HG02798 (cell line): ENCODE results near the gene COX7B2.

ENCODE experiments used
- ATAC-seq: cut with Tn5 transposase; IDR thresholded peaks from one replicate; pipeline ENCODE4 v1.9.1; 2021; ENCODE audit warnings: mild to moderate bottlenecking; ENCODE audit not compliant: unreplicated experiment, poor library complexity

The COX7B2 gene

DNA sequence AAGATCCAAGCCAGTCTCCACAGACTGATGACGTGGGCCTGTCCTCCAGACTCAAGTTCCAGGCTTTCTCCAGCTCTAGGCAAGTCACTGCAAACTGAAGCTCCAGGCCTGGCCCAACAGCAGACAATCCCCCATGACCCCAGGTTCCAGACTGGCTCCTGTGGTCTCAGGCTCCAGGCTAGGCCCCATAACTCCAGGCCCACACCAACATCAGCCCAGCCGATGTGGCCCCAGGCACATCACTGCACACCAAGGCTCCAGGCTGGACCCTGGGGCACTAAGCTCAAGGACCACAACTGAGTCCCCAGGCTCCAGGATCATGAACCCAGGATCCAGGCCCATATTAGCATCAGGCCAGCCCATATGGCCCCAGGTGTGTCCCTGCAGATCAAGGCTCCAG is 143.6 kb downstream of the COX7B2 start:
- no peak for ATAC-seq

DNA sequence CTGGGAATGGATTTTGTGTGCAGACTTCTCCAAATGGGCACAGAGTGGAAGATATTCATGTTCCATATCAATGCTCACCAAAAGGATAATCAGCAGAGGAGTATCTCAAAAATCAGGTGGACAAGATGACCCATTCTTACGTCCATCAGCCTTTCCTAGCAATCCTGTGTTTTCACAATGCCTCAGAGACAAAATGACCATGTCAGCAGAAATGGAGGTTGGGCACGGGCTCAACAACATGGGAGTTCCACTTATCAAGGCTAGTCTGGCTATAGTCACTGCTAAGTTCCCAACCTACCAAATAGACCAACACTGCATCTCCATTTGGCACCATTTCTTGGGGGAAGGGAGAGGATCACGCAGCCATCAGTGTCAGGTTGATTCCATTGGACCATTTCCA is 179.0 kb downstream of the COX7B2 start:
- ATAC-seq, result no peak

DNA sequence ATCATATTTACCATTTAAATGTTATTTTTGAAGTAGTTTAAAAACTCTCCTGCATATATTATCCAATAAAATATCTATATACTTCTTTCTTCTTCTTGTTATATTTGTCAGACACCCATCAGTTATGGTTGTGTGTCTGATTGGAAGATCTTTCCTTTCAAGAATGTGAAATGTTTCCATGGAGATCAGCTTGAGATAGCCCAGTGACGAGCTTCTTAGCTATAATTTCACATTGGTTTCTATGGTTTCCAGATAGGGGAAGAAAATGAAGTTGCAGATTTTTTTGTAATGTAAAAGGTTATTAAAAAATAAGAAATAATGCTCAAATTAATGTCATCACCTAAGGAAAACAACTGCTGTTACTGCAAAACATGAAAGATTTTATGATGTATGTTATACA is 189.0 kb downstream of the COX7B2 start:
- ATAC-seq, result no peak

DNA sequence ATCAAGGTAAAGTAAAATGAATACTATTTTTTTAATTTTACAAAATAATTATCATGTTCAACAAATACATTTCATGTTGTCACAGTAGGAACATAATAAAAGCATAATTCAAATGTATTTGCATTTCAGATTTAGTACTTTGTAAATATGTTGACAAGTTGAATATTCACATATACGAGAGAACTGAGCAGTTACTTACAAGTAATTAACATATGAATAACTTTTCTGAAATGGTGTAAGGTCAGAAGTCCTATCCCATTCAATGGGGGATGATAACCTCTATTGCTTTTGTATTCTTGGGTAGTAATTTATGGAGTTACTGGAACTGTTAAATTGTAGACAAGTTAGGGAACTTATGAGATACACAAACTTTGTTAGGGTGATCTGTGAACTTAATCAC is 191.1 kb downstream of the COX7B2 start:
- no peak for ATAC-seq

DNA sequence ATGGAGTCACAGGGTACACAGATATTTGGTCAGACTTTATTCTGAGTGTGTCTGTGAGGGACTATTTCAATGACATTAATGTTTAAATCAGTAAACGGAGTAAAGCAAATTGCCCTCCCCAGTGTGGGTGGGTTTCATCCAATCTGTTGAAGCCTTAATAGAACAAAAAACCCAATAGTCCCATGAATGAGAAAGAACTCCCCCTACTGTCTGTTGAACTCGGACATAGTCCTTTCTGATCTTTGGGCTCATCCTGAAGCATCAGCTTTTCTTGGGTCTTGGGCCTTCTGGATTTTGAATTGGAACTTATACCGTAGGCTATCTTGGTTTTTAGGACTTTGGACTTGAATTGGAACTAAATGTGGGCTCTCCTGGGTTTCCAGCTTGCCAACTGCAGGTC is 193.6 kb downstream of the COX7B2 start:
- no peak for ATAC-seq

DNA sequence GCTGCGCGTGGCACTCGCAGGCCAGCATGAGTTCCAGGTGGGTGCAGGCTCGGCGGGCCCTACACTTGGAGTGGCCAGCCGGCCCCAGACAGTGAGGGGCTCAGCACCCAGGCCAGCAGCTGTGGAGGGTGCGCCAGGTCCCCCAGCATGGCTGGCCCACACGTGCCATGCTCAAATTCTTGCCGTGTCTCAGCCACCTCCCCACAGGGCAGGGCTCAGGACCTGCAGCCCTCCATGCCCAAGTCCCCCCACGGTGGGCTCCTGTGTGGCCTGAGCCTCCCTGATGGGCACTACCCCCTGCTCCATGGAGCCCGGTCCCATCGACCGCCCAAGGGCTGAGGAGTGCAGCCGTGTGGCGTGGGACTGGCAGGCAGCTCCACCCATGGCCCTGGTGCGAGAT is 210.2 kb downstream of the COX7B2 start:
- ATAC-seq, result no peak
